A673 (cell line): ENCODE data around the gene ARHGEF7.
"Not testable (repeated sequence)": the region's sequence is repeated elsewhere in the genome, so short reads cannot be mapped to it uniquely, and the experiment has no call there.

ENCODE experiments used
- CTCF ChIP-seq: fragments of 300-800, 200-600 bp; sonication (generic); conservative IDR thresholded peaks from 2 replicates; pipeline ENCODE4 v1.5.1; 2017; ENCODE audit warnings: low read depth, mild to moderate bottlenecking, antibody characterized with exemption, low read length, moderate library complexity, mixed read lengths
- EZH2 ChIP-seq: fragments of 200-600 bp; sonication (generic); IDR thresholded peaks from 2 replicates; pipeline ENCODE4 v1.6.1; 2017; ENCODE audit warnings: borderline replicate concordance, low read depth, mild to moderate bottlenecking, mixed read lengths, antibody characterized with exemption, low read length; ENCODE audit not compliant: poor library complexity, severe bottlenecking

GRCh38 chr13:111189516-111189915 lies 74.4 kb downstream of the ARHGEF7 start:
- not testable (repeated sequence) for TF ChIP-seq CTCF, EZH2
